ENCODE results near the gene IDI1. TPM values are rescaled to one million over a fixed set of nuclear protein-coding genes. Genes with fewer than 3 reads are reported as not detected.

Gene IDI1
- total RNA-seq, 4 donors from 2014 or later = 30.7 to 87.5 (median 59.9) TPM

DNA sequence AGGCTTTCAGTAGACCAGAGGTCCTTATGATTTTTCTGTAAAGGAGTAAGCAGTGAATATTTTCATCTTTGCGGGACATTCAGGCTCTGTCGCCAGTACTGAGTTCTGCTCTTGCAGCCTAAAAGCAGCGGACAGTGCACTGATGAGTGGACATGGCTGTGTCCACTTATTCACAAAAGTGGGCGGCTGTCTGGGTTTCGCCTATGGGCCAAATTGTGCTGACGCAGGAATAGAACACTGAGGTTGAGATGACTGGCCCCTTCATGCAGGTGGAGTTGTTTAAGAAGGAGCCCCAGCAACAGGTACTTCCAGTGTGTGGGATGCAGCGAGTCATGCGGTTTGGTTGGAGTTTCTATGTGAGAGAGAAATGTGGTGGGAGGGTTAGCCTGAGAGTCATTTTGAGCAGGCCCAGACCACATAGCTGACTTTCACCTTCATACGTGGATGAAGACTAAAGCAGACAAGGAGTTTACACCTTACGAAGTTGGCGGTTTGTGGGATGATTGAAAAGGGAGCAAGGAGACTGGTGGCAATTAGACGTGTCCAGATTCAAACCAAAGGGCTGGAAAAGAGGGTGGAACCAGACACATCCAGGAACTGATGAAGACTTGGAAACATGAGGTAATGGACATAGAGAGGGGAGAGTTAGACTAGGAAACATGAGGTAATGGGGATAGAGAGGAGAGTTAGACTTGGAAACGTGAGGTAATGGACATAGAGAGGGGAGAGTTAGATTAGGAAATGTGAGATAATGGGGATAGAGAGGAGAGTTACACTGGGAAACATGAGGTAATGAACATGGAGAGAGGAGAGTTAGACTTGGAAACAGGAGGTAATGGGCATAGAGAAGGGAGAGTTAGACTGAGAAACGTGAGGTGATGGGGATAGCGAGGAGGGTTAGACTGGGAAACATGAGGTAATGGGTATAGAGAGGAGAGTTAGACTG is 45.5 kb upstream of the IDI1 start:
- no peak overlapping the region for H3K27ac ChIP-seq
- H3K27me3 ChIP-seq = no peaks in the 10 kb centered on the region
- H3K9me3 ChIP-seq = no peaks in the 10 kb centered on the region
- H3K4me3 ChIP-seq = no peak overlapping the region
- 90 to 92% methylated on average over 14 to 15 of the region's 15 CpGs for WGBS, 2 donors
- intact Hi-C loops (cut with DNase I) = no loop called here
- TF ChIP-seq, protein P1, sequence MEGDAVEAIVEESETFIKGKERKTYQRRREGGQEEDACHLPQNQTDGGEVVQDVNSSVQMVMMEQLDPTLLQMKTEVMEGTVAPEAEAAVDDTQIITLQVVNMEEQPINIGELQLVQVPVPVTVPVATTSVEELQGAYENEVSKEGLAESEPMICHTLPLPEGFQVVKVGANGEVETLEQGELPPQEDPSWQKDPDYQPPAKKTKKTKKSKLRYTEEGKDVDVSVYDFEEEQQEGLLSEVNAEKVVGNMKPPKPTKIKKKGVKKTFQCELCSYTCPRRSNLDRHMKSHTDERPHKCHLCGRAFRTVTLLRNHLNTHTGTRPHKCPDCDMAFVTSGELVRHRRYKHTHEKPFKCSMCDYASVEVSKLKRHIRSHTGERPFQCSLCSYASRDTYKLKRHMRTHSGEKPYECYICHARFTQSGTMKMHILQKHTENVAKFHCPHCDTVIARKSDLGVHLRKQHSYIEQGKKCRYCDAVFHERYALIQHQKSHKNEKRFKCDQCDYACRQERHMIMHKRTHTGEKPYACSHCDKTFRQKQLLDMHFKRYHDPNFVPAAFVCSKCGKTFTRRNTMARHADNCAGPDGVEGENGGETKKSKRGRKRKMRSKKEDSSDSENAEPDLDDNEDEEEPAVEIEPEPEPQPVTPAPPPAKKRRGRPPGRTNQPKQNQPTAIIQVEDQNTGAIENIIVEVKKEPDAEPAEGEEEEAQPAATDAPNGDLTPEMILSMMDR (IDR thresholded peaks at IDR 0.05) = no peak
- no peak for TF ChIP-seq POLR2A (IDR thresholded peaks at IDR 0.05)
- H3K4me1 ChIP-seq = no peaks in the 10 kb centered on the region
- DNase-seq = no peak
- peaks cover 19 to 100% (median 21%) of the 10 kb centered on the region in 3 donors for H3K36me3 ChIP-seq

DNA sequence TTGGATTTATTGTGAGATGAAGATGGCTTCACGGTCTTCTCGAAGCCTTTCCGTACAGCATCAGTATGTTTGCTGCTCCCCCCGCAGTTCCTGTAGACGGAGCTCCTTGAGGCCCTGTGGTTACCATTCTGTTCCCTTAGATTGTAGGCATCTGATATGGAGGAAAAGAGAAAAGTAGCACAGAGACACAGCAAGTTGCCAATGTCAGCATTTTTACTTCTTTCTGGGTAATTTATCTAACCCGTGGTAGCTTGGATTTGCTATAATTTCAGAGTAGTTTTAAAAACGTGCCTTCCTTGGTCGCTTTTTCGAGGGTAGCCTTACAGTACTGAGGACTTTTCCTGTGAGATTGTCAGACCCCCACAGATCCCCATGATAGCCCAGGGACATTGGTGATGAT is 44.8 kb upstream of the IDI1 start:
- Histone ChIP-seq H3K27ac (no peak overlapping the region), H3K27me3 (no peaks in the 10 kb centered on the region), H3K36me3 (peaks cover 19 to 100% (median 26%) of the 10 kb centered on the region in 3 donors), H3K4me3 (no peak overlapping the region), H3K9me3 (no peaks in the 10 kb centered on the region), H3K4me1 (no peaks in the 10 kb centered on the region)
- DNase-seq = no peak
- no peak for TF ChIP-seq POLR2A (IDR thresholded peaks at IDR 0.05)
- TF ChIP-seq, protein P1 (IDR thresholded peaks at IDR 0.05) = no peak
- WGBS, 2 donors = 93 to 94% methylated on average over 9 of the region's 9 CpGs
- intact Hi-C loops (cut with DNase I) = no loop called here

DNA sequence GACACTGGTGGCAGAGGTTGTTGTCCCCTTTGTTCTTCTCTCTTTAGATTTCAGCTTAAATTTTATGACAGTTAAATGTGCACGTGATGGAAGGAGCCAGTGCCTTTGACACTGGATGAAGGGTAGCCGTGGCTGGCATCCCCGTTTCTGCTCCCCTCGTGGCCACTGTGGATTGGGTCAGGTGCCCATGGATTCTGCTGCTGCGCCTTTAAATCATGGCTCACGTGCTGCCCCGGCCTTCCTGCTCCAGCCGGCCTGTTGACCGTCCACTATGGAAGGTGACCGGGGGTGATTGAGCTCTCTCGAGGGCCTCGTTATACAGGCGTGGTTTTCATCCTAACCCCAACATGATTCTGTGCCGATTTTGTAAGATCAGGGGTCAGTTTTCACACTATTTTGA is 41.8 kb upstream of the IDI1 start:
- peaks cover 20 to 100% (median 42%) of the 10 kb centered on the region in 3 donors for H3K36me3 ChIP-seq
- 96 to 97% methylated on average over 12 to 13 of the region's 14 CpGs for WGBS, 2 donors
- intact Hi-C loops (cut with DNase I) = no loop called here
- no peak for DNase-seq
- H3K27me3 ChIP-seq = no peaks in the 10 kb centered on the region
- no peak overlapping the region for H3K4me3 ChIP-seq
- H3K4me1 ChIP-seq = no peaks in the 10 kb centered on the region
- H3K9me3 ChIP-seq = no peaks in the 10 kb centered on the region
- TF ChIP-seq, protein P1 (IDR thresholded peaks at IDR 0.05) = no peak
- no peak for TF ChIP-seq POLR2A (IDR thresholded peaks at IDR 0.05)
- H3K27ac ChIP-seq = no peak overlapping the region

DNA sequence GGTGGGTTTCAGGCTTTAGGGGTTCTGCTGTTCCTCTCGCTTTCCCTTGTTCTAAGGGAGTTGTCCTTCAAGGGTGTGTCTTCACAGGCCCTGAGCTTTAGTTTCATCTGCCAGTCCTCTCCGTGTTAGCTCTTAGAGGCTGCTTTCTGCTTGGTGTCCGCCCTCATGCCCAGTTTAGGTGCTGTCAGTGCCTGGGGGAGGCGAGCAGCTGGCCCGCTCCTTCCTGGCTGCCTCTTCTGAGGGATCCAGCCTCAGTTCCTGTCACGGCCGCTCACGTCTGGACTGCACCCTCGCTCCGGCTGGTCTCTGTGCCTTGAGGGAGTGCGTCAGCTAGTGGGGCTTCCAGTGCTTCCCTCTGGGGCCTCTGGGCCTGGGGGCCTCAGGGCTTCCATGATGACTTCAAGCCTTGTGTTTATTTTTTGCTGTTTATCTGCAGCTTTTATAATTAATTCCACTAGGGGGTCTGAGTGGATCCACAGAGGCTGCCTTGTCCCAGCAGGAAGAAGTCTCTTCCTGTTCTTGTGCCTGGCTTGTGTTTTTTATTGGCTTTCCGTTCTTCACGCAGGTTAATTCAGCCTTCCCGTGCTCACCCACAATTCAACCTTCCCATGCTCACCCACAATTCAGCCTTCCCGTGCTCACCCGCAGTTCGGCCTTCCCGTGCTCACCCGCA is 40.2 kb upstream of the IDI1 start:
- H3K4me3 ChIP-seq = no peak overlapping the region
- no peak for DNase-seq
- H3K27ac ChIP-seq = no peak overlapping the region
- intact Hi-C loops (cut with DNase I) = no loop called here
- H3K4me1 ChIP-seq = no peaks in the 10 kb centered on the region
- peaks cover 16 to 100% (median 56%) of the 10 kb centered on the region in 3 donors for H3K36me3 ChIP-seq
- TF ChIP-seq, protein P1 (IDR thresholded peaks at IDR 0.05) = no peak
- TF ChIP-seq POLR2A (IDR thresholded peaks at IDR 0.05) = no peak
- H3K9me3 ChIP-seq = no peaks in the 10 kb centered on the region
- H3K27me3 ChIP-seq = no peaks in the 10 kb centered on the region
- WGBS, 2 donors = 82 to 87% methylated on average over 12 to 14 of the region's 19 CpGs

DNA sequence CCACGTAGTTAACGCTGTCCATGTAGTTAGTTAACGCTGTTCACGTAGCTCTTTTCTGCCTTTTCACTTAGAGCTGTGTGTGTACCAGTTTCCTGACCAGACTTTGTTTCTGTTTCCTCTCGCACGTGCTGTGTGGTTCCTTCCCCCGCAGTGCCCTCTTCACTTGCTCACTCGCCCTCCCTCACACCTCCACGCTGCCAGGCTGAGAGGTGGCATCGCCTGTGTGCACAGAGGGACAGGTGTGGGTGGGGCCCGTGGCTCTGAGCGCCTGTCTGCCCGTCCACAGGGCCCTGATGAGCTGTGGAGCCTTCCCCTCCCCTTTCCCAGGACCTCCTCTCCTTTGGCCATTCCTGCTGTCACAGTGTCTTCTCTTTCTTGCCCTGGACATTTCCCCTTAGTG is 37.9 kb upstream of the IDI1 start:
- H3K27ac ChIP-seq = no peak overlapping the region
- DNase-seq = no peak
- WGBS, 2 donors = 89% methylated on average over 13 of the region's 13 CpGs
- no peak overlapping the region for H3K4me3 ChIP-seq
- TF ChIP-seq, protein P1 (IDR thresholded peaks at IDR 0.05) = no peak
- no peak for TF ChIP-seq POLR2A (IDR thresholded peaks at IDR 0.05)
- no peaks in the 10 kb centered on the region for H3K9me3 ChIP-seq
- H3K4me1 ChIP-seq = no peaks in the 10 kb centered on the region
- H3K27me3 ChIP-seq = no peaks in the 10 kb centered on the region
- intact Hi-C loops (cut with DNase I) = no loop called here
- peaks cover 16 to 100% (median 54%) of the 10 kb centered on the region in 3 donors for H3K36me3 ChIP-seq
